Stimulated activated CD4-positive, alpha-beta T cell treated with anti-CD3 and anti-CD28 coated beads, TNF-alpha, amount 100 ng/mL, for 24 hours (primary cell): ENCODE data around the gene FAM118A.
"Not testable (repeated sequence)": the region's sequence is repeated elsewhere in the genome, so short reads cannot be mapped to it uniquely, and the experiment has no call there.

Experiments used
- DNase-seq, 3 experiments: peaks; one replicate each; pipeline ENCODE4 v3.0.0-alpha.2; 2020; ENCODE audit warnings: low read depth in 3 of 3

The FAM118A gene

DNA sequence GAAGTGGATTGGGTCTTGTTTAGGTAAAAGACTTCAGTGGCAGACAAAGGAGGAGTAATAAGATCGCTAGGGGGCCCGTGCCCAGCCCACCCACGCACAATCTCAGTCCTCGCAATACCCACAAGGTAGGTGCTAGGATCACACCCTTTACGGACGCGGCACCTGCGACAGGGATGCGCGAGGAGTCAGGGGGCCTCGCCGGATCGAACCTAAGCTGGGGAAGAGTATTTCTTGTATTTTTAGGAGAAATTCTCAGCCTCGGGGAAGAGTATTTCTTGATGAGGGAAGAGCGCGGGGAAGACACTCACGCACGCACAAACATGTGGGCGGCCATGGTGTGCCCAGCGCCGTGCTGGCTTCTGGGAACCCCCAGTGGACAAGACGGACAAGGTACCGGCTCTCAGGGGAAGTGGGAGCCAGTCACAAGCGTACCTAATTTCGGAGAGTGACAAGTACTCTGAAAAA, 745 bp upstream of the FAM118A start:
- no peak for DNase-seq

- DNase-seq = no peak
These were observed 720 bp downstream of the FAM118A start for GRCh38 chr22:45310331-45310976.

DNA sequence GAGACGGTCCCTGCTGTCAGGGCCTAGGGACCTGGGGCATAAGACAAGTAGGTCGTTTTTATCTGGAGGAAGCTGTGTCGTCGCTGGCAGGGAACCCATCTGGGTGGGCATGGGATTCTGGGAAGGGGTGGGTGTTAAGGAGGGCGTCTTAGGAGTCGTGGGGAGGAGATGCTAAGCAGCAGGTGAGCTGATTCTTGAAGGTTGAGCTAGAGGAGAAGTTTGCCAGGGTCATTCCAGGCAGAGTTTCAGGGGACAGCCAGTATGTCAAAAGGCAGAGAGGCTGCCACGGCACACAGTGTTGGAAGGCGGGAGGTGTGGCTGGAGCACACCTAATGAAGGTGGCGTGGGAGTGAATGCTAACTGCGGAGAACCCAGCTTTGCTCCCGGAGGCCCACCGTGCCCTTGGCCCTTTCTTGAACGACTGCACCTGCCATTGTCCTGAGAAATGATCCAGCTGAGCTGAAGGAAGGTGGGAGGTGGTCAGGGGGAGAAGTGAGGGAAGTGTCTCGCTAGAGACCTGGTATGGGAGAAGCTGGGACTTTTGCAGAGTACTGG, 1.3 kb downstream of the FAM118A start:
- DNase-seq = no peak

- DNase-seq = no peak
These were observed 2.7 kb downstream of the FAM118A start for GRCh38 chr22:45312415-45312814.

DNA sequence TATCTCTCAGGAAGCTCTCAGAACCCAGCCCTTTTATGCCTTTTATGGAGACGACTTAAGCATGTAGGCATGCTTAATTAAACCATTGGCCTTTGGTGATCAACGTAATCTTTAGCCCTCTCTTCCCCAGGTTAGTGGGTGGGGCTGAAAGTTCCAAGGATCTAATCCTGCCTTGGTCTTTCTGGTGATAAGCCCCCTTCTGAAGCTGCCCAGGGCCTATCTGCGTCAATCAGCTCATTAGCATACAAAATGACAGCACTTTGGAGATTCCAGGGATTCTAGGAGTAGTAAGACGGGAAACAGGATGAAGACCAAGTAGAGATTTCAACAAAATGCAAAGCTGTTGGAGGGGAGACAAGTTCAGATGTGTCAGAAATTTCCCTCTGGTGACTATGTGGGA, 3.1 kb downstream of the FAM118A start:
- no peak for DNase-seq

- DNase-seq = no peak
These were observed 4.5 kb downstream of the FAM118A start for GRCh38 chr22:45314054-45314721.

GRCh38 chr22:45314786-45315185, 5.1 kb downstream of the FAM118A start:
- no peak for DNase-seq

DNA sequence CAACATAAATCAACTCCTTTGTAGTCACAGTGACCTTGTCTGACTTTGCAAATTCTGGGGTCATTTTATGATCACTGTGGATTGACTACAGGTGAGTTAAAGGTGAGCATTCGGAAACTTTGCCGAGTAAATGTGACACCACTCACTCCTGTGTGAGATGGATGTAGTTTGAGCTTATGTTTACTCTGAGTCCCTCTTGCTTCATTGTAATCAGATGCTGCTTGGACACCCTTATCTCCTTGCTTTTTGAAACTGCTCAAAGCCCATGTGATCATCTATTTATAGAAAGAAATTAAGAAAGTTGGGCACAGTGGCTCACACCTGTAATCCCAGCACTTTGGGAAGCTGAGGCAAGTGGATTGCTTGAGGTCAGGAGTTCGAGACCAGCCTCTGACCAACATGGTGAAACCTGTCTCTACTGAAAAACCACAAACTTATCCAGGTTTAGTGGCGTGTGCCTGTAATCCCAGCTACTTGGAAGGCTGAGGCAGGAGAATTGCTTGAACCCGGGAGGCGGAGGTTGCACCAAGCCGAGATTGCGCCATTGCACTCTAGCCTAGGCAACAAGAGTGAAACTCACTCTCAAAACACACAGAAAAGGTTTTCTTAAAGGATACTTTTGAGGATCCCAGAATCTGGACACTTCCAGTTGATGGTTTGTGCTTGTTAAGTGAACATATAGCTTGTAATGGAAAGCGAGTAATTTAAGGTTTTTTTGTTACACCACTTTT, 7.2 kb downstream of the FAM118A start:
- no peak for DNase-seq

GRCh38 chr22:45317551-45318167, 7.9 kb downstream of the FAM118A start:
- DNase-seq = no peak

- DNase-seq = peak; percentile 73 to 85 (median 80)
These were observed 8.4 kb downstream of the FAM118A start for GRCh38 chr22:45318168-45318557.

- DNase-seq = peak in 1 of 3 experiments; percentile 42
These were observed 9.0 kb downstream of the FAM118A start for GRCh38 chr22:45318558-45319323.

DNA sequence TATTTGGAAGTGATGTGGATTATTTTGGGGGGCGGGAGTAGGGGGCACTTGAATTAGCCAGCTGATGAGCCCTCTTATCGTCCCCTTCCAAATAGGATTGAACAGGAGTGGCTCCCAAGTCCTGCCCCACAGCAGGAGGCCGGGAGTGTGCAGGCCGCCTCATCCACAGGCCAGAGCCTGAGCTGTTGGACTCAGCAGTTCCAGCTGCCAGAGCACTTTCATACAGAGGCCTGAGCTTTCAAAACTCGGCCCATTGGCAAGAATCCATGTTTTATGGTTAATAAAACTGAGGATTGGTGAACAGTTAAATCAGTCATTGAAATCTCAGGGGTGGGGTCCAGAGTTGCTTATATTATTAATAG, 9.6 kb downstream of the FAM118A start:
- DNase-seq = no peak

- DNase-seq = no peak
These were observed 10.7 kb downstream of the FAM118A start for GRCh38 chr22:45320357-45320976.

- no peak for DNase-seq
These were observed 12.1 kb downstream of the FAM118A start for GRCh38 chr22:45321827-45322226.

GRCh38 chr22:45322873-45323525, 13.3 kb downstream of the FAM118A start:
- DNase-seq = no peak

DNA sequence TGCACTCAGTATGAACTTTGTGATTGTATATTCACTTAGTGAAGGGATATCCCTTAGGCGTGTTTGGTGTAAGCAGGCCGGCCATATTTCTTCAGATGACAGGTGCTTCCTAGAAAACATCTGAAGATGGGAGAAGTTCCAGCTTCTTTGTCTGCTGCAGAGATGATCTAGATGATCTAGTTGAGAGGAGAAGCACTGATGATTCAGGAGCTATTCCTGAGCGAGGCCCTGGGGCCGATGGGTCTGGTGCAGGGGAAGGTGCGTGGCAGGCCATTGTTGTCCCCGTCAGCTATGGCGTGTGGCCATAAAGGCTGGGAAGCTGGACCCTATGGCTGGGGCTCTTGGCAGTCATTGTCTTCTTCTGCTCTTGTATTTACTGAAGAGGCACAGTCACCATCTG, 14.0 kb downstream of the FAM118A start:
- DNase-seq = no peak

- DNase-seq = no peak
These were observed 14.6 kb downstream of the FAM118A start for GRCh38 chr22:45324311-45324711.

GRCh38 chr22:45328261-45328660, 18.5 kb downstream of the FAM118A start:
- DNase-seq = not testable (repeated sequence)

GRCh38 chr22:45328822-45329529, 19.2 kb downstream of the FAM118A start:
- DNase-seq = no peak

DNA sequence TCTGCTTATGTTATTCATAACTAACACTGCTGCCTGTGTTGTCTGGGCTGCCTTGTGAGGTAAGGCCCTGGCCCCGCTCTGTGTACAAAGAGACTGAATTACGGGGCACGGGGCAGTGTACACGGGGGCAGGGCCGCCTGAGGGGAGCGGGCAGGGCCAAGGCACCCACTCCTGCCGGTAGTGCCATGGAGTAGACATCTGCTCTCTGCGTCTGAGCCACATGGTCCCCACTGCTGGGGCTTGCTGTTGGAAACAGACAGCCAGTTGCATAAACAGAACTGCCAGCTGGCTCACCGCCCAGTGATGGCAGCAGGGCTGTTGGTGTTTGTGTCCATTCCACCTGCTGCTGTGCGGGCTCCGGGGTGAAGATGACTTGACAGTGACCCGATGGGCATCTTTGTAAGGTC, 19.8 kb downstream of the FAM118A start:
- no peak for DNase-seq
